AML-193 (cell line): Measurements from ENCODE around the gene AXDND1.
"Not testable (repeated sequence)": the region's sequence is repeated elsewhere in the genome, so short reads cannot be mapped to it uniquely, and the experiment has no call there.

Experiments used
- DNase-seq, 2 experiments: peaks; one replicate each; lab custom pipeline; 2025; lab: John Stamatoyannopoulos, UW

AXDND1 gene, protein sequence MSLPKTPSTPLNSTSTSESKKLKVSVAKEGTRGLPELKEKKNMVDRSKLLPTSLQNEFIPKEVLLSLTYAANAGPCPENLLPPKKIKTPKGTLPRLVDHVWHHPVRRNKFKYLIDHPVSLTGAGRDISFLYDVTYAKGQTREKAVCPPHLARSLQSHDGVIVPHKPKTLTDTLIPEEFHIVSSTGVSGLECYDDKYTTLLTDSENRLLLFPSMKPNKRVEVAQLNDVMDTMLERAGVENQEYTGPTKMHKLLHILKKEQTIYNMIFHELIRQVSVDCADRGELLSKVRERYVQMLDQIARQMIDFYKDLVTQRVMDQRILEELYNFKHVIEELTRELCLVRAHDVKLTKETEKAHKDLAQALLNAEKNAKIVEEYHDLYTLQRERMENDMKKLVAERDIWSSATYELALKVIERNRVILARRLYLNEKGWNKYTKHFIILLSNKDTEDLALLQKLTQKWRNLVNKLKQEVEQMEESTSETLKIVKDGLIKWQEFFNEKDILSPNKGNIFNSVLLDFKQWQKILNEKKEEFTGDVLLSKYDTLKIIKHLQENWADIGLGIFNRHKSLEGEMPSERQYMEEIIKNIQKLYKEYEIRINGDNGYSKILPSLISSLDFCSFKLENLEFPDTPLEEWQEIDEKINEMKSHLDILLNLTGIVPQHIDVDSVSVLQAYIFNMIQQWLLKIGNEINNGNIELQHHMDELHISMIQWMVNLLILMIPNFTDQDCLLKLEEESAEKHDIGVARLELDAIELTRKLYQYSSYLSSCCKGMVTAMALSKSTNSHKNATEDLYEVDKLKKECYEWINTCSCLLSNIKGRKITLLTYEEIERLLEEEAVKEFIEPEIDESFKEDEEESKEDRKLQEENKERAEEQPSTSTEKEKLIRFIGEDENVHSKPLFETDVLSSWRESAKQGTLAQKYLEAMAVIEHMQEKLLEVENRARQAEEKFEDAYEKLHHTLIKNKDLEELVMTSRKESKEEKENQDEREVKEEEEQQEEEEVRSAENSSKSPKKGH

DNA sequence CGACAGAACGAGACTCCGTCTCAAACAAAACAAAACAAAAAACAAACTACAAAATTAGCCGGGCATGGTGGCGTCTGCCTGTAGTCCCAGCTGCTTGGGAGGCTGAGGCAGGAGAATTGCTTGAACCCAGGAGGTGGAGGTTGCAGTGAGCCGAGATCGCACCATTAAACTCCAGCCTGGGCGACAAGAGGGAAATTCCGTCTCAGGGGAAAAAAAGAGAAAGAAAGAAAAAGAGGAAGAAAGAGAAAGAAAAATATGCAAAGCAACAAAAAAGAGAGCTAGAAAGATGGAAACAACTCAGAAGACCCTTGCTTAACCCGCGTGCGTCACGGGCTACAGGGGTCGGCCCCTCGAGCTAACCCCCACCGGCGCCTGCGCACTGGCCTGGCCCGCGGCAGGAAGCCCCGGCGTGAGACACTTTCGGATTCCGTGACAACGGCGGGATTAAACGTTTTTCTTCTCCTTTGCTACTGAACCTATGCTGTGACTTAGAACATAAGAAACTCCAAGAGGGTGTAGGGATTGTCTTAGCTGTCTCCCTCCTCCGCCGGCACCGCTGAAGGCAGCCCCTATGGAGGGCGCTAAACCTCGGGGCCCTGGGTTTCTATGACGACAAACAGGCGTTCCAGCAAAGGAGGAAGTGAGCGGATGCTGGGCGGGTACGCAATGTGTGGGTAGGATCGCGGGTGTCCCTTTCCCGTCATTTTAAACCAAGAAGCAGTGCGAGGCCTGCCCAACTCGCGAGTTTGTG is at the start of gene AXDND1:
AXDND1 (plus strand) TSS at position 630 of the 751 bp plus-strand sequence. CDS start 539 bp downstream, outside the sequence.
- DNase-seq: peak; percentile 83 to 84

DNA sequence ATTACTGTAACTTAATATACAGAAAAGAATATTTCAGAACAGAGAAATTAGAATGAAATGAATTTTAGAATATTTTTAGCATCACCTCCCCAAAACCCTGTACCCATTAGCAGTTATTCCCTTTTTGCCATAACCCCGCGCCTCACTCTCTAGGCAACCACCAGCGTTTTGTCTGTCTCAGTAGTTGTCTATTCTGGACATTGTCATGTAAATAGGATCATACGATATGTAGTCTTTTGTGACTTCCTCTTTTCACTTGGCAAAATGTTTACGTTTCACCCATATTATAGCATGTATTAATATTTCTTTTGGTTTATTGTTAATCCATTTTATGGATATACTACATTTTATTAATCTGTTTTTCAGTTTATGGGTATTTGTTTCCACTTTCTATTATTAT is 47.3 kb upstream of the AXDND1 start:
- DNase-seq: no peak

GRCh38 chr1:179321533-179322216 is 44.1 kb upstream of the AXDND1 start:
- DNase-seq: no peak

DNA sequence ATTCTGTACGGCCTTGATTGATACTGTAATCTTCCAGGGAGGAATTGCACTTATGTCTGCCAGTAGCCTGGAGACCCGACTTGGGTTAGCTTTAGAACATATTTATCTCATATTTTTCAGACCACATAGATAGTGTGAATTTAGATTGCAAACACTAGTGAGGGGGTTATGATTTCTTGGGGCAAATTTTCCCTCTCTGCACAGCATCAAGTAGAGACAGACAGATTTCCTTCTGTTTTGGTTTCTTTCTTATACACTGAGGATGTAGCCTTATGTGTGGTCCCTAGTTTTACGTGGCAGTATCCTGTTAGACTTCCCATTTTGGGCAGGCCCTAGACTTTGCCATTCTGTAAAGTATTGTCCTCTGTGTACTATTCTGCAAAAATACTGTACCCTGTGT is 43.2 kb upstream of the AXDND1 start:
- no peak for DNase-seq

DNA sequence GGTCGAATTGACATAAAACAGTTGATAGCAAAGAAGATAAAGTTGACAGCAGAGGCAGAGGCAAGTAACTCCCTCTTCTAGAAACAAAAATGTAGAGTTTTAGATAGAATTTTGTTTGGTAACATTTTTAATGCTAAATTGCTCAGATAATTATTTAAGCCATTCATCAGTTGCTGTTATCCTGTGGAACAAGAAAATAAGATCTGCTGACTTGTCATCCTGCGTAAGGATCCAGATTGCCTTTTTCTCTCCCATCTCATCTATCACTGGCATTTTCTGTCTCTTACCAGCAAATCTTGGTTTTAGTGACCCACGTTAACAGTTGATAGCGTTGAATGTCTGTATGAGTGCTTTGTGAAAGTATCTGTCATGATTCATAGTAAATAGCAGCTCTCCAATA is 42.3 kb upstream of the AXDND1 start:
- no peak for DNase-seq

- DNase-seq: no peak
Measured at GRCh38 chr1:179325836-179326235, 39.9 kb upstream of the AXDND1 start.

- no peak for DNase-seq
Measured at GRCh38 chr1:179326746-179327145, 39.0 kb upstream of the AXDND1 start.

DNA sequence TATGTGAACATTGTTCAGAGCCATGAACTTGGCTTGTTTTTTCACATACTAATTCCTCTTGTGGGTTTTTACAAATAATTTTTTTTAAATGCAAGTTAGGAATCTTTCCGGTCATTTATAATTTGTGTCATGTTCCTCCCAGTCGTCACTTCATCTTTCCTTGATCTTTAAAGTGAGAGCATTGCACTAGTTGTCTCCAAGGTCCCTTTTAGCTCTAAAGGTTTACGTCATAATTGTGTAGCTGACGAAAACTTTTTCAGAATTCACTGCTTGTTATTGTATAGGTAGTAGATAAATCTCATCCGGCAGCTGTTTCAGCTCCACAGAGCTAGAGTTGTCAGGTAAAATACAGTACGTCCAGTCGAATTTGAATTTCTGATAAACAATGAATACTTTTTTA is 38.6 kb upstream of the AXDND1 start:
- DNase-seq: no peak

- DNase-seq: peak; percentile 89
Measured at GRCh38 chr1:179327679-179328078, 38.1 kb upstream of the AXDND1 start.

- DNase-seq: no peak
Measured at GRCh38 chr1:179329862-179330261, 35.9 kb upstream of the AXDND1 start.

GRCh38 chr1:179334440-179334839 is 31.3 kb upstream of the AXDND1 start:
- no peak for DNase-seq

DNA sequence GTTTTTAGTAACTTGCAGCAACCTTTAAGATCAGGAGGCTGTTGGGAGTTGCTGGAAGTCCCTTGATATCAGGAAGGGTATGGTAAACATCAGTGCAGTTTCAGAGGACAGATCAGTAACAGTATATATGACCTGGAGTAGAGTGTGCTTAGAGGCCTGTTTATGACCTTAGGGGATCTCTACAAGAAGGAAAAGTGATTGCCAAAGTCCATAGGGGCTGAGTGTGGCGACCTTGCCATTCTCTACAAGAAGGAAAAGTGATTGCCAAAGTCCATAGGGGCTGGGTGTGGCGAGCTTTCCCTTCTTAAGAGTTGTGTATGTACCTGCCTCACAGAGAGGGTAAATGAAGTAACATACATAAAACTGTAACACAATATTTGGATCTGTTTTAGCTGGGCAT is 28.5 kb upstream of the AXDND1 start:
- DNase-seq: no peak

DNA sequence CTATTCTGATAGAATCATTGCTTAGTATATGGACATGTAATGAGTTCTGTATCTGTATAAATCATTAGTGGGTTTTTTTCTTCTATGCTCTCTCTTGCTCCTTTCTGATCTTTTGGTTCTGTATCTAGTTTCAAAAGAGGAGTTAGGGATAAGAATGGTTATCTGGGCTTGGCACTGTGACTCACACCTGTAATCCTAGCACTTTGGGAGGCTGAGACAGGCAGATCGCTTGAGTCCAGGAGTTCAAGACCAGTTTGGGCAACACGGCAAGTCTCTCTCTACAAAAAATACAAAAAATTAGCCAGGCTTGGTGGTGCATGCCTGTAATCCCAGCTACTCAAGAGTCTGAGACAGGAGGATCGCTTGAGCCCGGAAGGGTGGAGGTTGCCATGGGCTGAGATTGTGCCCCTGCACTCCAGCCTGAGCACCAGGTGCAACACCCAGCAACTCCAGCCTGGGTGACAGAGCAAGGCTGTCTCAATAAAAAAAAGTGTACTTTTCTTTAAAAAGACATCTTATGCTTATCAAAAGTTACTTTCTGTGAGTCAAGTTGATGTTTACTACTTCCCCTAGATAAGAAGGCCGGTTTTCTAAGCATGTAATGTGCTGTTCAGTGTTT is 27.7 kb upstream of the AXDND1 start:
- no peak for DNase-seq

DNA sequence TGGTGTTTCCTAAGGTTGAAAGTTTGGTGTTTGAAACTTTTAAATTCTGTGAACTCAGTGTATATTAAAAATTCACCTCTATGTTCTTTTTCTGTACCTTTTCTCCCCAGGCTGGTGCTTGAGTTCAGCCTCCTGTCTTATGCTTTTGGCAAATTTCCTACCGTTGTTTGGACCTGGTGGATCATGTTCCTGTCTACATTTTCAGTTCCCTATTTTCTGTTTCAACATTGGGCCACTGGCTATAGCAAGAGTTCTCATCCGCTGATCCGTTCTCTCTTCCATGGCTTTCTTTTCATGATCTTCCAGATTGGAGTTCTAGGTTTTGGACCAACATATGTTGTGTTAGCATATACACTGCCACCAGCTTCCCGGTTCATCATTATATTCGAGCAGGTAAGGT is 24.9 kb upstream of the AXDND1 start:
- no peak for DNase-seq

GRCh38 chr1:179341943-179342547 is 23.7 kb upstream of the AXDND1 start:
- no peak for DNase-seq

- DNase-seq: no peak
Measured at GRCh38 chr1:179342740-179343404, 22.9 kb upstream of the AXDND1 start.

DNA sequence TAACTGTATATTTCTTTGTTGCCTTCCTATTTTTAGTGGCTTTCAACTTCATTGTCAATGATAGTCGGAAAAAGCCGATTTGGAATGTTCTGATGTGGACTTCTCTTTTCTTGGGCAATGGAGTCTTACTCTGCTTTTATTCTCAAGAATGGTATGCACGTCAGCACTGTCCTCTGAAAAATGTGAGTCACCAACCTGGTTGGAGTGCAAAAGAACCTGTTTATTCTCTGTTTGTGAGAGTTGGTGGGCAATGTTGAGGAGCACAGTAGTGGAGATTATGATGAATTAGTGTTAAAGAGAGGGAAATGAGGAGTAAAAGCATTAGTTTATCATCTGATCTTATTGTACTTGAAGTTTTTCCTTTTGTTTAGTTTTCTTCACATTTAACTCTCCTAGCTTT is 14.5 kb upstream of the AXDND1 start:
- DNase-seq: no peak

DNA sequence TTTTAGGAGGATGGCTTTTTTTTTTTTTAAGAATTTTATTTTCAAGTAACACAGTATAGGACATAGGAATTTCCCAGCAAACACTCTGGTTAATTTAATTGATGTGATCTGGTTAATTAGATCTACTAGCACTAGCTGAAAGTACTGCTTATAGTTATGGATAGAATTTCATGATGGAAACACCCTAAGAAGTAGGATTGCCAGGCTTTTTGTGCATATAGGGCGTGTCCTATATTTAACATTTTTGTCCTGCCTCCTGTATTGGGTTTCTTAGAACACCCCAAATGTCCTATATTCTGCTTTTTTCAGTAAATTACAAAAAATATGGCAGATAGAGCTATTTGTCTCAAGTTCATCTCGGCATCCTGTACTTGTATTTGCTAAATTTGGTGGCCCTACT is 13.5 kb upstream of the AXDND1 start:
- no peak for DNase-seq

DNA sequence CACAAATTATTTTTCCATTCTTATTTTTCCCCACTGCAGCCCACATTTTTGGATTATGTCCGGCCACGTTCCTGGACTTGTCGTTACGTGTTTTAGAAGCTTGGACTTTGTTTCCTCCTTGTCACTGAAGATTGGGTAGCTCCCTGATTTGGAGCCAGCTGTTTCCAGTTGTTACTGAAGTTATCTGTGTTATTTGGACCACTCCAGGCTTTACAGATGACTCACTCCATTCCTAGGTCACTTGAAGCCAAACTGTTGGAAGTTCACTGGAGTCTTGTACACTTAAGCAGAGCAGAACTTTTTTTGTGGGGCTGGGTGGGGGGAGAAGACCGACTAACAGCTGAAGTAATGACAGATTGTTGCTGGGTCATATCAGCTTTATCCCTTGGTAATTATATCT is 12.2 kb upstream of the AXDND1 start:
- DNase-seq: no peak

DNA sequence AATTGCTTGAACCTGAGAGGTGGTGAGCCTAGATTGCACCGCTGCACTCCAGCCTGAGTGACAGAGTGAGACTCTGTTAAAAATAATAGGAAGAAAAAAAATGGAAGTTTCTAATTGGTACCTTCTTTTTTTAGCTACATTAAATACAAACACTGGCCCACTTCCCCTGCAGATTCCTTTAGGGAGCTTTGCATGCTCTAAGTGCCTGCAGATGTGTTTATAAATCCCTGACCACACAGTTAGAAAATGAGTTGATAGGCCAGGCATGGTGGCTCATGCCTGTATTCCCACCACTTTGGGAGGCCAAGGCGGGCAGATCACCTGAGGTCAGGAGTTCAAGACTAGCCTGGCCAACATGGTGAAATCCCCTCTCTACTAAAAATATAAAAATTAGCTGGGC is 4.1 kb upstream of the AXDND1 start:
- DNase-seq: not testable (repeated sequence)
